AG04449 (cell line): Measurements from ENCODE around the gene WASL.
"Not testable (repeated sequence)": the region's sequence is repeated elsewhere in the genome, so short reads cannot be mapped to it uniquely, and the experiment has no call there.

Source experiments
- CTCF ChIA-PET: fragments of 350-600 bp; formaldehyde crosslinking; extraction: SDS; loops from one replicate; lab custom pipeline; 2021; ENCODE audit warnings: antibody characterized with exemption; lab: Yijun Ruan, JAX
- POLR2A ChIA-PET: fragments of 400-600, 350-600 bp; formaldehyde crosslinking; extraction: SDS; loops from one replicate; lab custom pipeline; 2020; ENCODE audit warnings: antibody characterized with exemption, inconsistent platforms; lab: Yijun Ruan, JAX
- DNase-seq: peaks from one replicate; pipeline ENCODE4 v3.0.0-alpha.2; 2010; ENCODE audit warnings: low read depth, low spot score
- H3K4me3 ChIP-seq: 2 replicates; pipeline ENCODE4 v1.5.1; 2011; ENCODE audit warnings: low read depth, mild to moderate bottlenecking, control low read depth, low read length
- TF ChIP-seq, protein P1 (sequence below): IDR thresholded peaks from one replicate; pipeline ENCODE4 v1.5.1; 2011; ENCODE audit warnings: mild to moderate bottlenecking, moderate library complexity, low read length, control low read depth, inconsistent platforms; ENCODE audit not compliant: insufficient read depth; ENCODE audit errors: missing control alignments

The WASL gene

GRCh38 chr7:123744416-123744815, 4.4 kb downstream of the WASL start:
- ChIA-PET POLR2A (no interaction called here), CTCF (no interaction called here)
- no peak for DNase-seq
- TF ChIP-seq, protein P1, sequence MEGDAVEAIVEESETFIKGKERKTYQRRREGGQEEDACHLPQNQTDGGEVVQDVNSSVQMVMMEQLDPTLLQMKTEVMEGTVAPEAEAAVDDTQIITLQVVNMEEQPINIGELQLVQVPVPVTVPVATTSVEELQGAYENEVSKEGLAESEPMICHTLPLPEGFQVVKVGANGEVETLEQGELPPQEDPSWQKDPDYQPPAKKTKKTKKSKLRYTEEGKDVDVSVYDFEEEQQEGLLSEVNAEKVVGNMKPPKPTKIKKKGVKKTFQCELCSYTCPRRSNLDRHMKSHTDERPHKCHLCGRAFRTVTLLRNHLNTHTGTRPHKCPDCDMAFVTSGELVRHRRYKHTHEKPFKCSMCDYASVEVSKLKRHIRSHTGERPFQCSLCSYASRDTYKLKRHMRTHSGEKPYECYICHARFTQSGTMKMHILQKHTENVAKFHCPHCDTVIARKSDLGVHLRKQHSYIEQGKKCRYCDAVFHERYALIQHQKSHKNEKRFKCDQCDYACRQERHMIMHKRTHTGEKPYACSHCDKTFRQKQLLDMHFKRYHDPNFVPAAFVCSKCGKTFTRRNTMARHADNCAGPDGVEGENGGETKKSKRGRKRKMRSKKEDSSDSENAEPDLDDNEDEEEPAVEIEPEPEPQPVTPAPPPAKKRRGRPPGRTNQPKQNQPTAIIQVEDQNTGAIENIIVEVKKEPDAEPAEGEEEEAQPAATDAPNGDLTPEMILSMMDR, result no peak
- H3K4me3 ChIP-seq, result no peak overlapping the region

DNA sequence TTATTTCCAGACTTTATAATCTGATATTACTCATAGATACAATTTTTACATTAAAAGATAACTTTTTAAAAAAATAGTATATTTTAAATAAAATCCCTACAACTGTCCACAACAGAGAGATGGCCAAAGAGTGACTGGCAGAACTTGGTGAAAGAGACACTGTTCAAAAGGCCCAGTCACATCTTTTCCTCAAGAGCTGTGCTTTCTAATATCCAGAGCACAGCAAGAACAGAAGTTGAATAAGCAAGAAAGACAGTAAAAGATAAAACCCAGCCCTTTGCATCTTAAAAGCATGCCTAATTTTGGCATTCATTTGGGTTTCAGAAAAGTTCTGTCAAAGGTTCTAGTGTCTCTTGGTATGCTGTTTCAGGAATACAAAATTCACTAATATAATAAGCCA, 6.9 kb downstream of the WASL start:
- ChIA-PET CTCF (no interaction called here), POLR2A (no interaction called here)

GRCh38 chr7:123738808-123739207, 10.0 kb downstream of the WASL start:
- H3K4me3 ChIP-seq, result no peak overlapping the region
- ChIA-PET CTCF (no interaction called here), POLR2A (no interaction called here)
- DNase-seq, result no peak
- TF ChIP-seq, protein P1, result no peak

More for the DNA sequence above, 6.9 kb downstream of the WASL start:
- no peak for DNase-seq
- TF ChIP-seq, protein P1, result no peak
- H3K4me3 ChIP-seq, result no peak overlapping the region

DNA sequence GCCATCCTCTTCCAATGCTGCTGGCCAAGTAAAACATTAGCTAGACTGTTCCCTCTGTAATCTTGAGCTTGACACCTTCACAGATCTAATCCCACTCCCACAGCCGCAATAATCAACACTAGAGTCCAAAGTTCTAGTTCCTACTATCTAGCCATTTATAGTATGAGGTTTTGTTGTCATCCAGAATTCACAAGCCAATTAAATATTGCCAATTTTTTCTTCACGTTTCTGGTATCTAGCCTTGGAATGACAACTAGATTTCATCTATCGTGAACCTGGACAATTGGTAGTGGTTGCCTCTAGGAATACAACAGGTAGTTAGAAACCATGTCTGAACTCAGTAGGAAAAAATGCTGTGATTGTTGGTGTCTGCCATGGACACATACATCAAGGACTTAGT, 10.4 kb downstream of the WASL start:
- no peak overlapping the region for H3K4me3 ChIP-seq
- POLR2A ChIA-PET, result no interaction called here
- CTCF ChIA-PET, result no interaction called here
- no peak for DNase-seq
- TF ChIP-seq, protein P1, result no peak

GRCh38 chr7:123737168-123737674, 11.6 kb downstream of the WASL start:
- H3K4me3 ChIP-seq, CTCF ChIA-PET, DNase-seq: not testable (repeated sequence)
- POLR2A ChIA-PET, result interaction anchor here (1.2 kb wide), 1 partner anchor 12 kb away, joined by 5 read pairs; the partner anchor contains the start of gene WASL

- no peak for DNase-seq
- no peak overlapping the region for H3K4me3 ChIP-seq
- TF ChIP-seq, protein P1, result no peak
- CTCF ChIA-PET, result interaction anchor here (1.0 kb wide), 1 partner anchor 62 kb away, joined by 3 read pairs; no protein-coding TSS in a partner anchor
- POLR2A ChIA-PET, result no interaction called here
These were observed 13.3 kb downstream of the WASL start for GRCh38 chr7:123735539-123735938.

- H3K4me3 ChIP-seq, result no peak overlapping the region
- TF ChIP-seq, protein P1, result no peak
- ChIA-PET POLR2A (no interaction called here), CTCF (interaction anchor here (1.0 kb wide), 1 partner anchor 63 kb away, joined by 3 read pairs; no protein-coding TSS in a partner anchor)
- DNase-seq, result no peak
These were observed 14.3 kb downstream of the WASL start for GRCh38 chr7:123734498-123734897.
